ENCODE measurements around the gene ABCC3.

ABCC3 gene

DNA sequence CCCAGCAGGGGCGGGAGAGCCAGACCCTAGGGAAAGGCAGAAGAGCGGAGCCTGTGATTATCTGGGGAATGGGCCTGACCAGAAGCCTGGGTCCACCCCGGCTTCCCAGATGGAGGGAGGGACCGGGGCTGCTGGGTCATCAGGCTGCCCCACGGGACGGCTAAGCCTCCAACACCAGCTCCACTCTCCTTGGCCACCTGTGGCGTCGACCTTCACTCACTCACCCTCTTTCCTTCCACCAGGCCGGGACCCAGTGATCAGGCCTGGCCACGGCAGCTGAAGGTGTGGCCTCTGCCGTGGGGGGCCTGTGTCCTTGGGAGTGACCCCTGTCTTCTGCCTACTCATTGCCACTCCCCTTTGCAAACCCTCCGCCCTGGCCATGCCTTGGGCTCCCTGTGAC, 22.4 kb upstream of the ABCC3 start:
- no peaks in the 10 kb centered on the region for H3K27me3 ChIP-seq (ENCODE audit: control insufficient read depth in 3 of 3, insufficient read depth in 3 of 3, low read depth in 1 of 3, low read length in 3 of 3)
- H2BK120ac ChIP-seq (ENCODE audit: low read depth, low read length): no peak overlapping the region
- H2BK12ac ChIP-seq (ENCODE audit: low read length): peak overlapping the region; percentile 68
- no peak overlapping the region for H3K4me3 ChIP-seq (ENCODE audit: low read length in 2 of 2)
- no peak overlapping the region for H2AFZ ChIP-seq (ENCODE audit: low read length)
- H3K14ac ChIP-seq (ENCODE audit: low read length): peak overlapping the region; percentile 78
- peak overlapping the region; percentile 18 for H3K9ac ChIP-seq (ENCODE audit: low read depth, low read length, poor library complexity)
- WGBS, 2 donors (ENCODE audit: extremely low coverage in 2 of 2, insufficient read length in 2 of 2, insufficient replicate concordance in 1 of 2): no CpG with 5 or more reads among the region's 12 CpGs
- H4K8ac ChIP-seq (ENCODE audit: low read depth, low read length): peak overlapping the region; percentile 32
- no peak overlapping the region for H4K91ac ChIP-seq (ENCODE audit: low read depth, low read length, poor library complexity)
- DNase-seq (ENCODE audit: low spot score): no peak
- H3K18ac ChIP-seq (ENCODE audit: low read length): peak overlapping the region; percentile 77
- H2BK5ac ChIP-seq (ENCODE audit: low read length): peak overlapping the region; percentile 26
- H3K4ac ChIP-seq (ENCODE audit: low read length): peak overlapping the region; percentile 18
- peak overlapping the region; percentile 87 for H3K23ac ChIP-seq (ENCODE audit: low read depth, low read length, poor library complexity)
- no peaks in the 10 kb centered on the region for H3K9me3 ChIP-seq (replicated peaks in 1 of 2; ENCODE audit: control insufficient read depth in 2 of 2, insufficient read depth in 1 of 2, low read depth in 1 of 2, low read length in 2 of 2)
- H3K27ac ChIP-seq (replicated peaks; ENCODE audit: low read length): no peak overlapping the region
- peak overlapping the region; percentile 93 for H2AK5ac ChIP-seq (ENCODE audit: low read depth, low read length)
- peak overlapping the region; percentile 84 for H2BK15ac ChIP-seq (ENCODE audit: low read length)
- no peaks in the 10 kb centered on the region for H3K79me1 ChIP-seq (ENCODE audit: low read depth, low read length)
- H3K4me1 ChIP-seq (ENCODE audit: control insufficient read depth in 2 of 2, insufficient read depth in 1 of 2, low read depth in 1 of 2, low read length in 2 of 2): peaks cover 6 to 14% of the 10 kb centered on the region in 2 donors
- no peaks in the 10 kb centered on the region for H3K36me3 ChIP-seq (replicated peaks in 1 of 2; ENCODE audit: control insufficient read depth in 2 of 2, insufficient read depth in 2 of 2, low read length in 2 of 2)
- no peak overlapping the region for H3K4me2 ChIP-seq (ENCODE audit: insufficient read depth, low read length, poor library complexity, severe bottlenecking)

DNA sequence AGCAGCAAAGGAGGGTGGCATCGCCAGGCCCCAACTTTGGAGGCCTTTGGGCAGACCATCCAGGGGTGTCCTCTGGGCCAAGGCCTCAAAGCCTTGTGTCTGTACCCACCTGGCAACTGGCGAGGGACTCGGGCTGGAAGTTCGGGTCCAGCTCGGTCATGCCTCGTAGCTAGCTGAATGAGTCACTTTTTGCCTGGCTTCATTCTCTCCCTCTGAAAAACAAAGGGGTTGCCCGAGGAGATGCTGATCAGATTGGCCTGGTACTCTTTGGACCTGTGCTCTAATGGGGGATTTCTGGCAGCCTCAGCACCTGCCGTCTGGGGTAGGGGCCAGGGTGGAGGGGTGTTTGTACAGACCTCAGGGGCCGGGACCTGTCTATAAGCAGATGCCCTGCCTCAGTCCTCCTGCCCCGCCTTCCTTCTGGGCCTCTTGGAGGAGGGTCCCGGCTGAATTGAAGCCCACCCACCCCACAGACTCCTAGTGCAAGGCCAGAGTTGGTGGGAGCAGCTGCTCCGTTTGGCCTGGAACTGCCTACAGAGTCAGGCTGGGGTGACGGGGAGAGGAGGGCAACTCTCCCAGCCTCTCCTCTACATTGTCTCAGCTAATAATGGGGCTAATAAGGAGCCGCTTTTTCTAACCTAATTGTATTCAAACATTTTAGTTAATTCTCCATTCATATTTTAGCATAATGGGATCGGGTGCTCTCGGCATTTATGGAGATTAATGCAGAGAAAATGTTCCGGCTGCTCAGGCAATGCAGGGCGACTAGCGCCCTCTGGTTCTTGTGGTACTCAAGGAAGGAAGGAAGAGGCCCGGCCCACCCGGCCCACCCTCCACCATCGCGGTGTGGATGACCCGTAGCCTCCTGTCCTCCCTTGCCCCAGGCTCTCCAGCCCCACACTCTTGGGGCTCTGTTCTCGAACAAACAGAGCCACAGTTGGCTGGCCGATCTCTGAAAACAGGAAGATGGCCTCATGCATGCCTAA, 21.4 kb upstream of the ABCC3 start:
- H2BK120ac ChIP-seq (ENCODE audit: low read depth, low read length): peak overlapping the region; percentile 35
- H2AK5ac ChIP-seq (ENCODE audit: low read depth, low read length): peak overlapping the region; percentile 93
- no peak overlapping the region for H3K4ac ChIP-seq (ENCODE audit: low read length)
- H3K9me3 ChIP-seq (replicated peaks in 1 of 2; ENCODE audit: control insufficient read depth in 2 of 2, insufficient read depth in 1 of 2, low read depth in 1 of 2, low read length in 2 of 2): no peaks in the 10 kb centered on the region
- H2BK12ac ChIP-seq (ENCODE audit: low read length): no peak overlapping the region
- peak overlapping the region; percentile 84 for H2BK15ac ChIP-seq (ENCODE audit: low read length)
- no peak overlapping the region for H3K4me3 ChIP-seq (ENCODE audit: low read length in 2 of 2)
- no peak overlapping the region for H3K27ac ChIP-seq (replicated peaks; ENCODE audit: low read length)
- H3K4me2 ChIP-seq (ENCODE audit: insufficient read depth, low read length, poor library complexity, severe bottlenecking): no peak overlapping the region
- H3K18ac ChIP-seq (ENCODE audit: low read length): peak overlapping the region; percentile 38
- H3K14ac ChIP-seq (ENCODE audit: low read length): peak overlapping the region; percentile 17
- H3K23ac ChIP-seq (ENCODE audit: low read depth, low read length, poor library complexity): no peak overlapping the region
- H2BK5ac ChIP-seq (ENCODE audit: low read length): peak overlapping the region; percentile 26
- no peaks in the 10 kb centered on the region for H3K27me3 ChIP-seq (ENCODE audit: control insufficient read depth in 3 of 3, insufficient read depth in 3 of 3, low read depth in 1 of 3, low read length in 3 of 3)
- DNase-seq (ENCODE audit: low spot score): no peak
- no peaks in the 10 kb centered on the region for H3K36me3 ChIP-seq (replicated peaks in 1 of 2; ENCODE audit: control insufficient read depth in 2 of 2, insufficient read depth in 2 of 2, low read length in 2 of 2)
- no peak overlapping the region for H2AFZ ChIP-seq (ENCODE audit: low read length)
- WGBS, 2 donors (ENCODE audit: extremely low coverage in 2 of 2, insufficient read length in 2 of 2, insufficient replicate concordance in 1 of 2): no CpG with 5 or more reads among the region's 26 CpGs
- H4K8ac ChIP-seq (ENCODE audit: low read depth, low read length): no peak overlapping the region
- H3K79me1 ChIP-seq (ENCODE audit: low read depth, low read length): no peaks in the 10 kb centered on the region
- peak overlapping the region; percentile 50 for H4K91ac ChIP-seq (ENCODE audit: low read depth, low read length, poor library complexity)
- no peak overlapping the region for H3K9ac ChIP-seq (ENCODE audit: low read depth, low read length, poor library complexity)
- H3K4me1 ChIP-seq (ENCODE audit: control insufficient read depth in 2 of 2, insufficient read depth in 1 of 2, low read depth in 1 of 2, low read length in 2 of 2): peaks cover 6 to 14% of the 10 kb centered on the region in 2 donors

DNA sequence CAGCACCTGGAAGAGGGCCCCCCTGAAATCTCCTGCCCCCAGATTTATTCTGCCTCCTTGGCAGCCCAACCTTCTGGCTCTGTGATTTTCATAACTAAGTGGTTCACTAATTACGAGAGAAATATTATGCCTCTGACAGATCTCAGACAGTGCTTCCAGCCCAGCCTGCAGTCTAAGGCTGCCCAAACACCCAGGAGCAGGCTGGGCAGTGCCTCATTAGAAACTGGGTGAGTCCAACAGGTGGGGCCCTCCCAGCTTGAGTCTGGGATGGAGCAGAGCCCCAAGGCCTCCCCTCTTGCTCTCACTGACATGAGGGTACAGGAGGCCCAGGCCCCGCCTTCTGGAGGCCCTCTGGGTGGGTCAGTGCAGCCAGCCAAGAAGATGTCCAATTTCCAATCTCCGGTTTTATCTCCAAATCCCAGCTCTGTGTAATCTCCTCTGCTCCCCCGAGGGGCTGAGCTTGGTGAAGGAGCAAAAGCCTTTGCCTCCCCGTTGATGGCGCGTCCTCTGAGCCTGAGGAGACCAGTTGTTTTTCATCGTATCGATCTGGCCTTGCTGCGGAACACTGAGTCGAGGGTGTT, 20.1 kb upstream of the ABCC3 start:
- Histone ChIP-seq H4K8ac (ENCODE audit: low read depth, low read length) (no peak overlapping the region), H2AFZ (ENCODE audit: low read length) (no peak overlapping the region), H4K91ac (ENCODE audit: low read depth, low read length, poor library complexity) (no peak overlapping the region), H3K14ac (ENCODE audit: low read length) (no peak overlapping the region), H2BK5ac (ENCODE audit: low read length) (no peak overlapping the region), H3K4me3 (ENCODE audit: low read length in 2 of 2) (no peak overlapping the region), H2BK15ac (ENCODE audit: low read length) (no peak overlapping the region), H3K27ac (replicated peaks; ENCODE audit: low read length) (no peak overlapping the region), H3K79me1 (ENCODE audit: low read depth, low read length) (no peaks in the 10 kb centered on the region), H3K18ac (ENCODE audit: low read length) (peak overlapping the region; percentile 48), H3K36me3 (replicated peaks in 1 of 2; ENCODE audit: control insufficient read depth in 2 of 2, insufficient read depth in 2 of 2, low read length in 2 of 2) (no peaks in the 10 kb centered on the region), H3K9me3 (replicated peaks in 1 of 2; ENCODE audit: control insufficient read depth in 2 of 2, insufficient read depth in 1 of 2, low read depth in 1 of 2, low read length in 2 of 2) (no peaks in the 10 kb centered on the region), H3K4ac (ENCODE audit: low read length) (no peak overlapping the region), H2BK12ac (ENCODE audit: low read length) (peak overlapping the region; percentile 41), H2AK5ac (ENCODE audit: low read depth, low read length) (peak overlapping the region; percentile 51), H2BK120ac (ENCODE audit: low read depth, low read length) (no peak overlapping the region), H3K9ac (ENCODE audit: low read depth, low read length, poor library complexity) (no peak overlapping the region), H3K4me1 (ENCODE audit: control insufficient read depth in 2 of 2, insufficient read depth in 1 of 2, low read depth in 1 of 2, low read length in 2 of 2) (peaks cover 6 to 10% of the 10 kb centered on the region in 2 donors), H3K4me2 (ENCODE audit: insufficient read depth, low read length, poor library complexity, severe bottlenecking) (no peak overlapping the region), H3K27me3 (ENCODE audit: control insufficient read depth in 3 of 3, insufficient read depth in 3 of 3, low read depth in 1 of 3, low read length in 3 of 3) (peaks cover 0 to 3% (median 0%) of the 10 kb centered on the region in 3 experiments), H3K23ac (ENCODE audit: low read depth, low read length, poor library complexity) (no peak overlapping the region)
- WGBS, 2 donors (ENCODE audit: extremely low coverage in 2 of 2, insufficient read length in 2 of 2, insufficient replicate concordance in 1 of 2): no CpG with 5 or more reads among the region's 11 CpGs
- no peak for DNase-seq (ENCODE audit: low spot score)

DNA sequence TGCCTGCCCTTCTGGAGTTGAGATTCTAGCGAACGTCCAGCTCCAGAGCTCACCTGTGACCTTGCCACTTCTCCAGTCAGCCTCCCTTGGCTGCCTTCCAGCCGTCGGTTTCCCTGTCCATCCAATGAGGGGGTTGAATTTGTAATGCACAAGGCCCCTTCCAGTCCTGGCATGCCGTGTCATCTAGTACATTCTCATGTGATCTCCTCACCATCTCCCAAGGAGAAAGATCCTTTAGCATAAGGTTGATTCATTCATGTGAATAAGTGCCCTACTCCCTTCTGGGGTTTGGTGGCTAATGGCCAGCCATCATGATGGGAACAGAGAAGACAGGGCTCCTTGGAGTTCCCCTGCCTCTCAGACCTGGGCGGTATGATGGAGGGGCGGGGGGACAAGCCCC, 18.9 kb upstream of the ABCC3 start:
- no peak overlapping the region for H3K14ac ChIP-seq (ENCODE audit: low read length)
- no peaks in the 10 kb centered on the region for H3K79me1 ChIP-seq (ENCODE audit: low read depth, low read length)
- no peak overlapping the region for H3K18ac ChIP-seq (ENCODE audit: low read length)
- no peak overlapping the region for H2BK5ac ChIP-seq (ENCODE audit: low read length)
- H3K9ac ChIP-seq (ENCODE audit: low read depth, low read length, poor library complexity): no peak overlapping the region
- H3K23ac ChIP-seq (ENCODE audit: low read depth, low read length, poor library complexity): no peak overlapping the region
- H2BK120ac ChIP-seq (ENCODE audit: low read depth, low read length): no peak overlapping the region
- no peak overlapping the region for H2AK5ac ChIP-seq (ENCODE audit: low read depth, low read length)
- H3K36me3 ChIP-seq (replicated peaks in 1 of 2; ENCODE audit: control insufficient read depth in 2 of 2, insufficient read depth in 2 of 2, low read length in 2 of 2): no peaks in the 10 kb centered on the region
- peaks cover 8 to 14% of the 10 kb centered on the region in 2 donors for H3K4me1 ChIP-seq (ENCODE audit: control insufficient read depth in 2 of 2, insufficient read depth in 1 of 2, low read depth in 1 of 2, low read length in 2 of 2)
- H2BK12ac ChIP-seq (ENCODE audit: low read length): no peak overlapping the region
- no peak overlapping the region for H3K4me3 ChIP-seq (ENCODE audit: low read length in 2 of 2)
- H3K27me3 ChIP-seq (ENCODE audit: control insufficient read depth in 3 of 3, insufficient read depth in 3 of 3, low read depth in 1 of 3, low read length in 3 of 3): peaks cover 0 to 6% (median 0%) of the 10 kb centered on the region in 3 experiments
- H3K27ac ChIP-seq (replicated peaks; ENCODE audit: low read length): no peak overlapping the region
- no peak overlapping the region for H3K4me2 ChIP-seq (ENCODE audit: insufficient read depth, low read length, poor library complexity, severe bottlenecking)
- H4K8ac ChIP-seq (ENCODE audit: low read depth, low read length): no peak overlapping the region
- H3K9me3 ChIP-seq (replicated peaks in 1 of 2; ENCODE audit: control insufficient read depth in 2 of 2, insufficient read depth in 1 of 2, low read depth in 1 of 2, low read length in 2 of 2): no peaks in the 10 kb centered on the region
- no peak overlapping the region for H2BK15ac ChIP-seq (ENCODE audit: low read length)
- H3K4ac ChIP-seq (ENCODE audit: low read length): no peak overlapping the region
- WGBS, 2 donors (ENCODE audit: extremely low coverage in 2 of 2, insufficient read length in 2 of 2, insufficient replicate concordance in 1 of 2): no CpG with 5 or more reads among the region's 7 CpGs
- no peak overlapping the region for H2AFZ ChIP-seq (ENCODE audit: low read length)
- no peak overlapping the region for H4K91ac ChIP-seq (ENCODE audit: low read depth, low read length, poor library complexity)
- DNase-seq (ENCODE audit: low spot score): no peak

Measured in neuronal stem cell (in vitro differentiated cells).